ENCODE data around the gene NRTN.

GRCh38 chr19:5789351-5789761 lies 15.5 kb upstream of the NRTN start:
- TF ChIP-seq POLR2A (IDR thresholded peaks at IDR 0.05; ENCODE audit: low read depth) (no peak), CTCF (IDR thresholded peaks at IDR 0.05) (no peak), EP300 (IDR thresholded peaks at IDR 0.05) (no peak)
